Left cardiac atrium (tissue), 4 donors: ENCODE measurements around the gene MRPL24. TPM values are rescaled to one million over a fixed set of nuclear protein-coding genes. Genes with fewer than 3 reads are reported as not detected.

Source experiments
- ATAC-seq, 2 donors: fragments of 200-7000 bp; cut with Tn5 transposase; one replicate each; pipeline ENCODE4 v1.9.1; 2020; ENCODE audit warnings: mild to moderate bottlenecking in 2 of 2, moderate library complexity in 2 of 2
- DNase-seq: peaks from one replicate; pipeline ENCODE4 v3.0.0-alpha.2; 2020
- intact Hi-C, 2 donors: fragments of 100-400 bp; cut with DNase I; formaldehyde crosslinking; loops; one replicate each; pipeline versions ENCODE4 v1.14.1 to v1.15.1; 2022 to 2023
- total RNA-seq, 2 donors: library from RNA; stranded (reverse); fragmentation: NEBNext Ultra II Directional; extraction: Animal tissue kit (Norgen Biotek cat#: 25700); gene quantifications; one replicate each; pipeline ENCODE4 v1.2.1, GENCODE V29; 2021
- donor health status: DM: no; HTN: yes; CAD: no.
- donor health status: DM: no; HTN: yes; CAD: no; lungs with severe emphysema.
- donor health status: DM: yes; HTN: yes; CAD: no.
- donor health status: Dilated cardiomyopathy.

The MRPL24 gene
- total RNA-seq, 2 donors from 2014 or later, result 62.9 to 74.0 TPM

DNA sequence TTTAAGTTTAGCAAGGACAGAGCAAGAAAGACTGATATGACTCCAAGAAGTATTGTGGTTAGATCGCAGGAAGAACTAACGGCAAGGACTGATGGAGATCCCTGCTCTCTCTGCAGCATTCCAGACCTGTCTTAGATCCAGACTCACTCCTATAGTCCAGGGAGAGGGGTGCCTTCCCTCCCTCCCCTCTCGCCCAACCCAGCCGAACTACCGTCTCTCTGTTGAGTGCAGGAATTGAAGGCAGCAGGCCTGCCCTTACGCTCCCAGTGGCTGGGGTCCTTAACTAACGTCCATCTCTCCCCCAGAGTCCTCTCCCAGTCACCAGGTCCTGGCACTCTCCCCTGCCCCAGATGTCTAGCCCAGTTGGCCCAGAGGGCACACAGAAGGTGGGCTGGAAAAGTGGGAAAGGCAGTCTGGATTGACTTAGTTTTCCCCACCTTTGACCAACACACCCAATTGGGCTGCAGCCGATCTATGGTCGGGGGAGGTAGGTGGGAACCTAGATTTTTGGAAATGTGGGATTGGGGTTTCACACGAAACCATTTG lies 36.6 kb downstream of the MRPL24 start:
- no peak for ATAC-seq
- intact Hi-C loops, result no loop called here
- DNase-seq, result no peak

DNA sequence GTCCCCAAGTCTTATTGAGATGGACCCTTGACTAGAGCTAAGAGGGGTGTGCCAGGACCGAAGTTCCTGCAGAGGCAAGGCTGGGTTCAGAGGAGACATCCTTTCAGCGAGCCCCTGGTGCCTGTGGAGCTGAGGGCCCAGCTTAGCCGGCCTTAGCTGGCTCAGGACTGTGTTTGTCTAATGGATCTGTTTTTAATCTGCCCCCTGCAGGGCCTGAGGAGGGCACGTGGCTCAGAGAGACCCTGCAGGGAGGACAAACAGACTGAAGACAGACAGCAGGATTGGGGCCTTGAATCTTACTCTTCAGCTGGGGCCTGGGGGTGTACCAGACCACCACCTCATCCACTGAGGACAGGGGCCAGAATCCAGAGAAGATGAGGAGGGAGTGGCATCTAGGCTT lies 37.1 kb downstream of the MRPL24 start:
- DNase-seq (no peak), ATAC-seq (no peak)
- intact Hi-C loops, result no loop called here

DNA sequence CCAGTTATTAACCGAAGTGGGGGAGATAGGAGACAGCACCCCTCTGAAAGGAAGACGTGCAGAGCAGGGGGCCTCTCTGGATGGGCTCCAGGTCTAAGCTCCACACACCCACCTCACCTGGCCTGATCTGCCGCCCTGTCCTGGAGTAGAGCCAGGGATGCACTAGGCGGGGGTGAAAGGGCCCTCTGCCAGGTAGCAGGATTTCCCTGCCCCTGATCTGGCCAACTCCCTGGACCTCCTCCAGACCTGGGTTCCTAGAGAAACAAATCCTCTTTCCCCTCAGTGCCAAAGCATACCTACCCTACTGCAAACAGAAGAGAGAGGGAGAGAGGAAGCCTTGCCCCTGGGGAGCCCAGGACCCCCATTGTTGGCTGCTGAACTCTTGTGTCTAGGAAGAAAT lies 37.6 kb downstream of the MRPL24 start:
- no peak for DNase-seq
- intact Hi-C loops, result no loop called here

DNA sequence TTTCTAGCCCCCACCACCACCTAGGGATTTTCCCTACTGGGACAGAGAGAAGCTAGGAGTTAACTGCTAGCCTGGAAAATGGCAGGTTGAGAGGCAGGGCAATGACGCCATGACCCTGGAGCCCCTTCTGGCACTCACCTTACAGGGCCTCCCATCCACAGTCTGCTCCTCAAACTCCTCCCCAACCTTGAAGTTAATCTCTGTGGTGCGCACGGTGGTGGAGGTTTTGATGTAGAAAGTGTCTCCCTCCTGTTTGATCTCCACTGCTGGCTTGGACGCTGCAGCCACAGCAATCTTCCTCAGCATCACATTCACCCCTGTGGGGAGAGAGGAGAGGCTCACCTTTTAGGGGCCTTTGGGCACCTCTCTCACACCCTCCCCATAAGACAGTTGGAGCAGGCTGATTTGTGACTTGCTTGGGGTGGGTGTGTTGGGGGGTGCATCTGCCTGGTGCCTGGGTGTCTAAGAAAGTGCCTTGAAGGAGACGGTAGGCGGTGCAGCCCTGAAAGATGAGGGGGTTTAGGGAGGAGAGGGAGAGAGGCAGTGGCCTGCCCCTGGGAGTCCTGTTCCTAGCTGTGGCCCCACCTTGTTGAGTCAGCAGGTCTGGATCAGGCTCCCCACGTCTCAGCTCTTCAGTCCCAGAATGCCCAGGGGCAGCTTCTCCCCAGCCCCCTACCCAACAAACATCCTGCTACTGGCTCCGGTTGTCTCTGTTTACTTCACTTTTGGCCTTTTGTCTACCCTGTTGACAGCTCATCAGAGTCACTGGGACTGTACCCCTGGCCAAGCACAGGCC lies 40.0 kb downstream of the MRPL24 start:
- intact Hi-C loops, result no loop called here
- ATAC-seq (no peak), DNase-seq (no peak)

More for the DNA sequence above, 37.6 kb downstream of the MRPL24 start:
- ATAC-seq, result no peak

DNA sequence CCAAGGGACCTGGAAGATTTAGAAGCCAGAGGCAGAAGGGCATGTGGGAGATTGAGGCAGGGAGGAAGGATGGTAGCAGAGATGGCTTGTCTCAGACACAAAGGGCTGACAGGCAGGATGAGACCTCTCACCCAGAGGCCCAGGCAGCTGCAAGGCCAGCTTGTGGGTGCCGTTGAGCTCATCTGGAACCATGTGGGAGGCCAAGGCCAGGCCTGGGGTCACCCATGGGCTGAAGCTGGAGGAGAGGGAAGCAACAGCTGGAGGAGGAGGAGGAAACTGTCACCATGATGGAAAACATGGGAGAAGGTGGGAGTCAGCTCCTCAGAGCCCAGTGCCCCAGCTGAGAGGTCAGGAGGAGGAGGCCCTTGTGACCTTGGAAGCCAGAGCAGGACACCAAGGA lies 41.9 kb downstream of the MRPL24 start:
- DNase-seq, result no peak
- ATAC-seq, result no peak
- intact Hi-C loops, result no loop called here

DNA sequence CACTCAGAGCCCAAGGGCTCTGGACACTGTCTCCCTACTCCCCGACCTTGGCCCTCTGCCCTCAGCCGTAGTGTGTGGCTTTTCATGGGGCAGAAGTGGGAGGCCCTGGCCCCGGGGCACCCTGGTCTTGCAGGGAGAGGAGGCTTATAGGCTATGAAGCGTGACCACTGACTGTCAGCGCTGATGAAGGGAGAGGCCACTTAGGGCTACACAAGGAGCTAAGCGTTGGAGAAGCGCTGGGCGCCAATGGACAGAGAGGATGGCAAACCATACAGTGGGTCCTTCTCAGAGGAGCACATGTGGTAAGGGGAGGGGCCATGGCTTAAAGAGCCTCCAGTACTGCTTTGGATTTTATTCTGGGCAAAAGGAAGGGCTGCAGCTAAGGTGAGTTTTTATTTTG lies 43.4 kb downstream of the MRPL24 start:
- intact Hi-C loops, result no loop called here
- DNase-seq (no peak), ATAC-seq (no peak)

DNA sequence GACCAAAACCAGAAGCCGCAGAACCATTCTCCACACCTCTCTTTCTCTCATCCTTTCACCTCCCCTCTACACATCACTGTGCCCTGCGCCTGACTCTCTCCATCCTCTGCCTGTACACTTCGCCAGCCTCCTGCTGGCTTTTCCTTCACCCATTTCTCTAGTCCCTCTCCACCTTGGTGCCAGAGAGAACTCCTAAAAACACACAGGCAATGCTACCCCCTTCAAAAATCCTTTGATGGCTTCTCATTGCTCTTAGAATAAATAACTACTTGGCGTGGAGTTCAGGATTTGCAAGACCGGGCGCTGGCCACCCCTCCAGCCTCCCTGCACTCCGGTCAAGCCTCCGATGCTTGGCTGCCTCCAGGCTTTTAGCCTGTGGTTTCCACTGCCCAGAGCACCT lies 44.1 kb downstream of the MRPL24 start:
- intact Hi-C loops, result no loop called here
- DNase-seq (no peak), ATAC-seq (no peak)

DNA sequence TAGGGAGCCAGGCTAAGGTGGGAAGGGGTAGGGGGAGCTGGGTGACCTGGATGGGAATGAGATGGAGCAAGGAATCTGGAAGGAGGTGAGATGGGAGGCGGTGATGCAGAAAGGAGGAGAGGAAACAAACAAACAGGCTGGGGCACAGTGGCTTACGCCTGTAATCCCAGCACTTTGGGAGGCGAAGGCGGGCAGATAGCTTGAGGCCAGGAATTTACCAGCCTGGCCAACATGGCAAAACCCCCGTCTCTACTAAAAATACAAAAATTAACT lies 46.3 kb downstream of the MRPL24 start:
- DNase-seq (no peak), ATAC-seq (no peak)
- intact Hi-C loops, result loop anchor here in 1 of 2 donors (5.0 kb wide), 1 partner anchor 33 kb away; the partner anchor contains the start of genes ISG20L2 and METTL25B

DNA sequence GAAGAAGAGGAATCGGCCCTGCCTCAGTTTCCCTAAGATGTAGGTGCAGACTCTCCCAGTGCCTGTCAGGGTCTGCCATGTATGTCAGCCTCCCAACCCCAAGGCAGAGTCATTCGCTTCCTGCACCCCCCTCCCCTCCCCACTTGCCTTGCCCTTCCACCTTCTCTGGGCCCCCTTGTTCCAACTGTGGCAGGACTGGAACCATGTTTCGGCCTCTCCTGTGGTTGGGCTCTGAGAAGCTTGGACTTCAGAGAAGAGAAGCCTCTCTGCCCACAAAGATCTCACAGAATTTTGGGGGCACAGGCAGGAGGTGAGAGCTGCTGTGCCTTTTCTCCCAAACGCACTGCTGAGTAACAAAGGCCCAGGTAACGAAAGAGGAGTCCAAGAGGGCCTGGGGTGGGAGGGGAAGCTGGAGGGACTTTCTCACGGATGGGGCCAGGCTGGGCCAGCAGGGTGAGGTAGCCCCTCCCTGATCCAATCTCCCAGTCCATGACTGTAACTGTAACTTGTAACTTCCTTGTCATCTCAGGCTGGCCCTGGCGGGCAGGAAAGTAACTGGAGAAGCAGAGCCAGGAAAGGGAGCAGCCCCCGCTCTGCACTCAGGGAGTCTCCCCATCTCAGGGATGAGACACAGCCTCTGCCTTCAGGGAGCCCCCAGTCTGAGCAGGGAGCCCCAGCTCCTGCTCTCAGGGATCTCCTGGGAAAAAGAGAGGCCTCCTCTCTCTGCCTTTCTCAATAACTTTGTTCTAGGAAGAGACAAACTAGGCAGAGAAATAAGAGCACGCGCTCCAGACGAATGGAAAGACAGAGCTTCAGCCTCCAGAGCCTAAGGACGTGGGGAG lies 46.8 kb downstream of the MRPL24 start:
- ATAC-seq, result no peak
- intact Hi-C loops, result loop anchor here in 1 of 2 donors (5.0 kb wide), 1 partner anchor 33 kb away; the partner anchor contains the start of genes ISG20L2 and METTL25B
- no peak for DNase-seq

DNA sequence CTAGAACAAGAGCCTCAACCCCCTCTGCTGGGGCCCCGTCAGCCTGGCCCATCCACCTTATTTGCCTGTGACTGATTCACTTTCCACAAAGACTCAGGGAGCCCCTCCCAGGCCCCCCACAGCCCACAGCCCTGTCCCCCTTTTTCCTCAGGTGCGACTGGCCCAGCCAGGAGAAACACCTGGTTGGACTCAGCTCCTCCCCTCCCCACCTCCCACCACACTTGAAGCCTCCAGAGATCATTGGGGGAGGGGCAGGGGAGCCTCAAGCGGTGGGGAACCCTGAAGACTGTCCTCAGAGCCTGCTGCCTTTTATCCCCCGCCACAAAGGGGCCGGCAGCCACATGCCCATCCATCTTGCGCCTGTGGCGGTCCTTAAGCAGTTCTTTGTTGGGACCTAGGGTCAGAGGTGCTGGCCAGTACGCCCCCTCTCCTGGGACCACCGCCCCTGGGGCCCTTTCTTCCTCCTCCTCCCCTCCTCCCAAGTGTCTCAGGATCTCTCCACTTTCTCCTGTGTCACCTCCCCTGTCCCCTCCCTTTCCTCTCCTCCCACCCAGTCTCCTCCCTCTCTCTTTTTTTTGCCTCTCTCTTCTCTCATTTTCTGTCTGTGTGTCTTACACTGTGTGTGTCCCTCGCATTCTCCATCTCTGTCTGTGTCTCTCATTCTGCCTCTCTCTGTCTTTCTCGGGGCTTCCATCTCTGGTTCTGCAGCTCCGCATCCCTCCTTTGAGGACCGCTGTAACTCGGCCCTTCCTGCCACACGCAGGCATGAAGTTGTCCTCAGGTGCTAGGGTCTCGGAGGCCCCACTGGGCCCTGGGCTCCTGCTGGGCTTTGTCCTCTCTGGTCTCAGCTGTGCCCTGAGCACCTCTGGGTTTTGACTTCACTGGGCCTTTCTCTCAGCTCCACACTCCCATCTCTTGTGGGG lies 47.7 kb downstream of the MRPL24 start:
- ATAC-seq (no peak), DNase-seq (no peak)
- intact Hi-C loops, result loop anchor here in 1 of 2 donors (5.0 kb wide), 1 partner anchor 34 kb away; the partner anchor contains the start of genes ISG20L2 and METTL25B

DNA sequence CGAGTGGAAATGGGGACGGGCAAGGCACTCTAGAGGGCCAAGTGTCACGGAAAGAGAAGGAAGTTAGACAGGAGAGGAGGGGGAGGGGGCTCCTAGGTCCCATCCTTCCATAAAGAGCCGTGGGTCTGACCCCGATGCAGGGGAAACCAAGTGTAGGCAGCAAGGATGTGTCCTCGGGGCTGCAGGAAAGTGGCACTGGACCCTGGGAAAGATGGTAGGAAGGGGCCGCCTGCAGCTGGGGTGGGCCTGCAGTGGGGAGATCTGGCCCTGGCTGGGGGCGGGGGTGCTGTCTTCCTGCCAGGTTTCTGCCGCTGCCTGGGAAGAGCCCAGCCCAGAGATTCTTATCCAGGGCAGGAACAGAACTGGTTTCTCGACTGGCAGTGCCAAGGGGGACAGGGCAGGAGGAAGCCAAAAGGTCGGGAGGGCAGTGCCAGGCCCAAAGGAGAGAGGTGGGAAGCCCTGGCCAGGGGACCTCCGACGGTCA lies 48.4 kb downstream of the MRPL24 start:
- ATAC-seq (no peak), DNase-seq (no peak)
- intact Hi-C loops, result loop anchor here in 1 of 2 donors (5.0 kb wide), 1 partner anchor 35 kb away; the partner anchor contains the start of genes ISG20L2 and METTL25B

DNA sequence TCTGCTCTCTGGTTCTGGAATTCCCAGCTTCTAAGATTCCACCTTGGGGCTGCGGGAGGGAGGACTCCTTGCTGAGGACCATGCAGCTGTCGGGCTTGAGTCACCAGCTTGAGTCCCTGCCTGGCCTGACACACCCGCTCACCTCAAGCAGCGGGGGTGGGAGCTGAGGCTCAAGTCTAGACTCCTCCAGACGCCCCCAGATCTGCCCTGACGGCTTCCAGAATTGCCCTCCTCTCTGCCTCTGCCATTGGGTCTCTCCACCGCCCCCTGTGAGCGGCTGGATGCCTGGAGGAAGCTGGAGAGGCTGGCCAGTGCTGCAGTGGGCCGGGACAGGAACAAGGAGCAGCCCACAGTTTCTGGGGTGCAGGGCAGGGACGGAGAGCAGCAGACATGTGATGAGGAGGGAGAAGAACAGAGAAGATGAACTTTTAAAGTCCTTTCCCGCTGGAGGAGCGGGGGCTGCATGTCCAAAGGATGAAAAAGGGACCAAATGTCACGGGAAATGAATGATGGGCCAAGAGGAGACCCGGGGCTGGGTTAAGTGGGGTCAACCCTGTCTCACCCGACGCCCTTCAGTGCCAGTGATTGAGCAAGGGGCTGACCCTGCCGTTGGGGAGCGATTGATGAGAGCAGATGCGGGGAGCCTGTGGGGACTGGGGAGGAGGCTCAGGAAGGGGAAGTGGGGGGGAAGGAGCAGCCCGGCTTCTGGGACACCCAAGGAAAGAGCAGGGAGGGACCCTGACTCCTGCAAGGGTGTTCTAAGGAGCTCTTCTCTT lies 49.0 kb downstream of the MRPL24 start:
- DNase-seq, result no peak
- intact Hi-C loops, result loop anchor here in 1 of 2 donors (5.0 kb wide), 1 partner anchor 35 kb away; the partner anchor contains the start of genes ISG20L2 and METTL25B
- ATAC-seq, result no peak

DNA sequence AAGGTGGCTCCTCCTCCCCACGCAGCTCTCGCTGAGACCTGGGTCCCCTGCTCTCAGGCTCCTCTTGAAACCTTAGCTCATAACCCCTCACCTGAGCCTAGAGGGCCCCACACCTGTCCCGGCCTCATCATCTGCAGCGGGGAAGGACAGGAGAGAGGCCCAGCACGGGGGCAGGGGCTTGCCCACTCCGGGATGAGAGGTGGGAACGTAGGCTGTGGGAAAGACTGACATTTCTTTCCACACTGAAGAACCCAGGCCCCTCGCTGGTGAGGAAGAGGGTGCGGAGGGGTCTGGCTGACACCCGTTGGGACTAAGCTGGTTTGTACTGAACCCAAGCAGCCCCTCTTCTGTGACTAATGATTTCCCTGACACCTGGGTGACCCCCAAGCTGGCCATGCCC lies 49.7 kb downstream of the MRPL24 start:
- intact Hi-C loops, result loop anchor here in 1 of 2 donors (5.0 kb wide), 1 partner anchor 36 kb away; the partner anchor contains the start of genes ISG20L2 and METTL25B
- no peak for ATAC-seq

DNA sequence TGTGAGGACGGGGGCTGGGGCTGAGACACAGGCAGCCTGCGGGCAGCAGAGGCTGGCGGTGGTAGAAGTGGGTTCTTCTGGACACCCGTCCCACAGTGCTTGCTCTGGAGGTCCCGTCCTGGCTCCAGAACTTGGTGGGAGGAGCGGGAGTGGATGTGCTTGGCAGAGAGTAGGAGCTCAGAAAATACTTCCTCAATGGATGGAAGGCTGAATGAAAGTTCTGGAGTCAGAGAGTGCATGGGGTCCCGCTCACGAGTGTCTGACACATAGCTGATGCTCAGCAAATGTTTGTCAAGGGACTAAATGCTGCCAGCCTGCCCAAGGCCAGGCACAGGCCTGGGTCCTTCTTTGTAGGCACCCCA lies 50.2 kb downstream of the MRPL24 start:
- no peak for ATAC-seq
- DNase-seq, result no peak
- intact Hi-C loops, result loop anchor here in 1 of 2 donors (5.0 kb wide), 1 partner anchor 37 kb away; the partner anchor contains the start of genes ISG20L2 and METTL25B

More for the DNA sequence above, 49.7 kb downstream of the MRPL24 start:
- DNase-seq, result no peak

DNA sequence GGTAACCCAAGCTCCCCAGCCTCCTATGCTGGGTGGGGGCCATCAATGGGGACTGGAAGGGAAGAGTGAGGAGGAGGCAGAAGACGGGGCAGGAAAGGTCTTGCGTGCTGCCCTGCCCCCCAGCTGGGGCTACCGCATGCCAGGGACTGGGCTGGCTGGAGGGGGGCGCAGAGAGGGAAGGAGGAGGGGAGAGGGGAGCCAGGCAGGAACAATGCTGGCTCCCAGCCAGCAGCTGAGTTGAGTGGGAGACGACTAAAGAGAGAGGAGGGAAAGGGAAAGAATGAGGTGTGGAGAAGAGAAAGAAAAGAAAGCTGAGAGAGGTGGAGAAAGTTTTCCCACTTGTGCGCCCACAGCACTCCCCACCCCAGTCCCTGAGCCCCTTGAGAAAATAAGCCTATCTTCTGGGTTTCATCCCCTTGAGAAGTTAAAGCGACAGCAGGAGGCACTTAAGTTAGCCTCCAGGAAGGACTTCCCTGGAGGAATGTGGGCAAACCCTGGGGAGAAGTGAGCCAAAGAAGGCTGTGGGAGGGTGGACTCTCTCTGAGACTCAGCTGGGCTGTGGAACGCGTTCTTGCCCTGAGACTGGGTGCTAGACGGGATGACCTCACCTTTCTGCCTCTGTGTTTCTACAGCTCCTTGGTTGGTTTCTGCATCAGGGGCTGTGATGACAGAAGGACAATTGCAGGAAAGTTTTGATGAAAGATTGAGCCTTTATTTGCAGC lies 50.8 kb downstream of the MRPL24 start:
- DNase-seq (no peak), ATAC-seq (peak in 1 of 2 donors; percentile 6)
- intact Hi-C loops, result loop anchor here (1.0 to 5.0 kb wide), 3 partner anchors 35 to 200 kb away; partner anchors contain the start of genes ISG20L2 (in 1 of the 2) and METTL25B (in 1 of the 2)

DNA sequence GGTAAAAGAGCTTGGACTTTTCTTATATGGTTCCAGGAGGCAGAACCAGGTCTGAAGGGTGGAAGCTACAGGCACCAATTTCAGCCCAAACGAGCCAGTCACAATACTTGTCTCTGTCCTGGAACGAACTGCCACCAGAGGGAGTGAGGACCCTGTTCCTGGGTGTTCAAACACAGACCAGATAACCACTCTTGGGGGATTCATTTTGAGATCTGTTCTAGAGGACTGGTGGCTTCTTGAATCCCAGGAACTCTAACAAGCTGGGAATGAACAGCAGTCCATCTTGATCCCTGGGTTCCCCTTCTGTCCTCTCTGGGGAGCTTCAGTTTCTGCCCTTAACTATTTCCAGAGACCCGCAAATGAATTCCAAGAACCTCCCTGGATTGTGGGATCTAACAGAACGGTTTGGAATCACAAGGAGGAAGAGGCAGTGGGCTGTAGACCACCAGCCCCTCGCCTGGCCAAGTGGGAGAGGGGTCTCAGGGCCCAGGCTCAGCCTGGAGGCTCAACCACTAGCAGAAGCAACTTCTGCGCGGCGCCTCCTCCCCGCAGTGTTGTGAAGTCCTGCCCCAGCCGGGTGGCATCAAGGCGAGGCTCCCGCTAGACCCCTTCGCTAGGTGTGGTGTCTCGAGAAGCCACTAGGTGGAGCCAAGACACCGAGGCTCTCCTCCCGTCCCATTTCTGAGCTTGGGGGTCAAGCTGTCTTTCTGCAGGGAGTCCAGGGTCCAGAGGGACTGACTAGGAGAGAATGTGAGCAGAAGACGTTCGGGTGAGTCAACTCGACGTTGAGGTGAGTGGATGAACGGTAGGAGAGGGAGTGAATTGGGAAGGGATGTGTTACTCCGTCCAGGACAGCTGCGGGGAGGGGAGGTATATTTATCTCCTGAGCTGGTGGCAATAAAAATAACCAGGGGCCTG lies 51.6 kb downstream of the MRPL24 start:
- ATAC-seq (peak; percentile 92 to 96), DNase-seq (peak; percentile 80)
- intact Hi-C loops, result loop anchor here in 1 of 2 donors (1.0 to 2.0 kb wide), 2 partner anchors 36 to 201 kb away; no protein-coding TSS in a partner anchor
